T-helper 2 cell treated with Interferon-gamma antibody and Interleukin-4, amounts not matched to agents 100 ng/mL and 5 ng/mL, for 36 hours (primary cell): ENCODE data around the gene NRP1. TPM values are rescaled to one million over a fixed set of nuclear protein-coding genes. Genes with fewer than 3 reads are reported as not detected.

Experiments
- intact Hi-C: fragments of 100-400 bp; cut with micrococcal nuclease; formaldehyde crosslinking; loops from one replicate; pipeline ENCODE4 v1.15.1; 2023
- total RNA-seq: library from RNA; stranded (reverse); gene quantifications from 2 replicates; pipeline ENCODE4 v1.2.3, GENCODE V29; 2022

Gene NRP1
- total RNA-seq, 1 donor from 2014 or later: 2.4 TPM

- intact Hi-C loops: no loop called here
Observed at GRCh38 chr10:33216661-33217427, 117.6 kb downstream of the NRP1 start.

GRCh38 chr10:33215635-33216034 lies 118.8 kb downstream of the NRP1 start:
- intact Hi-C loops: no loop called here

GRCh38 chr10:33215154-33215553 lies 119.3 kb downstream of the NRP1 start:
- intact Hi-C loops: no loop called here

DNA sequence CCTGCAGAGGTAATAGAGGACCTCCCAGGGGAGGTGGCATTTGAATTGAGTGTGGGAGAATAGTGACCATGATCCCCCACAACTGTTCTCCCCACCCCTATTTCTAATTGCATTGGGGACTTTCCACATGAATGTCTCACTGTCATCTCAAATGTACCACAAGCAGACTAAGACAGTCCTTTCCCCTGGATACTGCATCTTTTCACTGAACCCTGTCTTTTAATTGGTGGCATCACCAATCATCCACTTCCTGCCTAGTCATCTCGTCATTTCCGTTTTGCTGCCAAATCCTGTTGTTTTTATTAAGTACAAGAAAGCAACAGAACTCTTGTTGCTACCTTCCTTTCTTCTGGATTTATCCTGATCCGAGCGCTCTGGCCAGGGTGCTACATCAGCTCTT lies 120.3 kb downstream of the NRP1 start:
- intact Hi-C loops: loop anchor here (5.0 kb wide), 1 partner anchor 33 kb away; no protein-coding TSS in a partner anchor

DNA sequence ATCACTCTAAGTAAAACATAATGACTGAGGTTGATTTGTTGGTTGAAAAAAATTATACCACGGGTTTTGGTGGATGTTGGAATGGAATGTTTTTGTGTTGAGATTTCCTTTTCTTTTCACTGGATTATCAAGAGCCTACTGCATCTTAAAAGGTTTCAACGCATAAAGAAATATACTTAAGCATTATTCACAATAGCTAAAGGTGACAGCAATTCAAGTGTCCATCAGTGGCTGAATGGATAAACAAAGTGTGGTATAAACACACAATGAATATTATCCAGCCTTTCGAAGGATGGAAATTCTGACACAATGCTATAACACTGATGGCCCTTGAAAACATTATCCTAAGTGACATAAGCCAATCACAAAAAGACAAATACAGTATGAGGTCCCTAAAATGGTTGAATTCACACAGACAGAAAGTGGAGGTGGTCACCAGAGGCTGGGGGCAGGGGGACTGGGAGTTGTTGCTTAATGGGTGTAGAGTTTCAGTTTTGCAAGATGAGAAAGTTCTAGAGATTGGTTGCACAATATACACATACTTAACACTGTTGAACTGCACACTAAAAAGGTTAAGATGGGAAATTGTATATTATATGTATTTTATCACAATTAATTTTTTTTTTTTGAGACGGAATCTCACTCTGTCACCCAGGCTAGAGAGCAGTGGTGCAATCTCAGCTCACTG lies 122.3 kb downstream of the NRP1 start:
- intact Hi-C loops: loop anchor here (5.0 kb wide), 1 partner anchor 35 kb away; no protein-coding TSS in a partner anchor

GRCh38 chr10:33211106-33211878 lies 123.2 kb downstream of the NRP1 start:
- intact Hi-C loops: loop anchor here (5.0 kb wide), 1 partner anchor 36 kb away; no protein-coding TSS in a partner anchor

- intact Hi-C loops: loop anchor here (5.0 kb wide), 1 partner anchor 37 kb away; no protein-coding TSS in a partner anchor
Observed at GRCh38 chr10:33209802-33210201, 124.7 kb downstream of the NRP1 start.

DNA sequence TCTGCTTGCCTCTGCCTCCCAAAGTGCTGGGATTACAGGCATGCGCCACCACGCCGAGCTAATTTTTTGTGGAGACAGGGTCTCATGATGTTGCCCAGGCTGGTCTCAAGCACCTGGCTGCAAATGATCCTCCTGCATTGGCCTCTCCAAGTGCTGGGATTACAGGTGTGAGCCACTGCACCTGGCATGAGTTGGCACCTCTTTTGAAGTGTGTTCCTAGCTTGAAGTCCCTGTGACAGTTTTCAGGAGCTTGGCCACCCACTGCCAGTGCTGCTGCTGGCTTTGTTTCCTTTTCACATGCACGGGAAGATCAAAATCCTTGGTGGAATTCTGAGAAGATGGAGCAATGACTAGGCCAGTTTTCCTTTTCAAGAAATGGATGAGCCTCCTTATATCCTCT lies 126.3 kb downstream of the NRP1 start:
- intact Hi-C loops: no loop called here

GRCh38 chr10:33204031-33204430 lies 130.4 kb downstream of the NRP1 start:
- intact Hi-C loops: no loop called here

DNA sequence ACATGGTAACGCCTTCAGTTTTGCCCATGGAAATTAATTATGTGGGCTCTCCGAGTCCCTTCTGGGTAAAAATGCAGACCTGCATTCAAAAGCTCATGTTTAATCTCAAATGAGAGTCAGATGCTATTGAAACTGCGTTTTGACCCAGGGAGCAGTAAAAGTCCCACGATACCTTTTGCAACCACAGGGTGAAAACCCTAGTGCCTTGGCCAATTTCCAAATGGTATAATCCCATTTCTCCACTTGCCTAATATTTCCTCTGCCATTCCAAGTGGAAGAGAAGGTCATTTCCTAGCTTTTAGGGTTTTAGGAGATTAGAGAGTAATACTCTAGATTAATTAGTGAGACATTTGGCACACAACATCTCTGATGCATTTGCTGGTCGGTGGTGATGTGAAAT lies 132.5 kb downstream of the NRP1 start:
- intact Hi-C loops: no loop called here

DNA sequence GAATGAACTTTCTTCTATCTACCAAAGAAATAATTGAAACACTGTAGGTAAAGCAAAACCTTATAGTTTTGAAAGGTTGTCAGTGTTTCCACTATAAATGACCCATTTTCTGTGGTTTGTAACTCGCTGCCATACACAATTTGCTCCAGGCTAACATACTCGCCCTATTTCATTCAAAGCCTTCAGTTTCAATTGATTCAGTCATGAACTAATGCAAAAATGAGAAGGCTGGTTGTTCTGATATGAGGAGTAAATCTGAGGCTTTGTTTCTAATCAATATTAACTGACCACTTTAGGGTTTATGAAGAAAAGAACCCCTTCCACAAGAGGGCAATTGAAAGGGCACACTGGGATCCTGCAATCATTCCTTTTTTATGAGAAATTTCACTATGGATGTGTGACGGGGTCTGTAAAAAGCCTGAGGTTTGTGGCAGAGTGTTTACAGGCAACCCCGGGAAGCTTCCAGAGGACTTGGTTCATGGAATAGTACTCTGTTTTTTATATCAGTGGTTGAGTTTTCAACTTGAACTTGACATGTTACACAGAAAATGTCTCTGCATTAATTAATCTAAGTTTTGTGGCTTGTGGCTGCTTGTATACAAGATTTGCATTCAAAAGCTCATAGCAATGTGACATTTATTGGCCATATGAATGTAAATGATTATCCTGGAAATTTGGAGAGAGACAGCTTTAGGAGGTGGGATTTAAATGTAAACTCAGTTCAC lies 133.2 kb downstream of the NRP1 start:
- intact Hi-C loops: no loop called here

GRCh38 chr10:33199731-33200232 lies 134.7 kb downstream of the NRP1 start:
- intact Hi-C loops: no loop called here

DNA sequence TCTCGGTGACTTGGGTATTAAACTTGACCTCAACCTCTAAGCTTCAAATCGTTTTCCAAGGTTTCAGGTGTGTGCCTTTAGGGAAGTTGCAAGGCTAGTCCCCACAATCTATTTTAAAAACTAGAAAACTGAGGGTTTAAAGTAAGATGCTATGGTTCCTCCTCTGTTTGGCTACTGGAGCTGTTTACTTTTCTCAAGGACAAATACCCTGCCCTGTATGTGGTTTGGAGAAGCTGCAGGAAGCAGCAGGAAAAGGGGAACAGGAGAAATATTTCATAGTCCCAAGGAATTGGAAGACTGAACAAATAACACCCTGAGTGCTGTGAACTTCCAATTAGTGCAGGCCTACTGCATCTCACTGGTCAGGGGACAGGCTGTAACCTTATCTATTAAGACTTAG lies 135.9 kb downstream of the NRP1 start:
- intact Hi-C loops: no loop called here

DNA sequence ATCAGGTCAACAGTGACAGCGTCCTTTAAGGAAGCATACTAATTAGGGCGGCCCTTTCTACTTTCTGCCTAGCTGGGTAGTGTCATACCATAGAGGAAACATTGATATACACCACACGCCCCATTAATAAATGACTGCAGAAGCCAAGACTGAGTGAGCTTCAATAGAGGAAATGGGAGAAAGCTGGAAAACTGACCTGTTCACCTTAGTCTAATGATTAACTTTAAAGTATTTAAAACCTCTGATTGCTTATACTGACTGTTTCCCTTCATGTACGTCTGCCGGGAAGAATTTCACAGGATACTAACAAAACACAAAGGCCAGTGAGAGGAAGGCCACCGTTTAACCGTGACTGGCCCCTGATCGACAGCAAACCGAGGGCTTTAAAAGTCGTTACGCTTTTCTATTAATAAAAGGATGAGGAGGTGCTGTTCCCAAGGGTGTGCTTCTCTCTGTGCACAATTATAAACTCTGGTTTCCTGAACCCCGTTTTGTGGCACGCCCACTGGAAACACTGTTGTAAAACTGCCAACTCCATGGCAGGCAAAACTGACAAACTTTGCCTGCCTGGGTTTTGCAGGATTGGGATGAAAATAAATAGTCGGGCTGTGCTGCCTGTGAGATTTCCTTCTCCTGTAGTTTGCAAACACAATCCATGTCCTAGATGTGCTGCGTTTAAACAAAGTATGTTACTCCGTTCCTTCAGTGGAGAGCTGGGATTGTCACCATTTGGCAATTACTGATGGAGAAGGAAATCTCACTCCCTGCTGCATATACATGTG lies 137.6 kb downstream of the NRP1 start:
- intact Hi-C loops: no loop called here

GRCh38 chr10:33196377-33196706 lies 138.1 kb downstream of the NRP1 start:
- intact Hi-C loops: no loop called here

DNA sequence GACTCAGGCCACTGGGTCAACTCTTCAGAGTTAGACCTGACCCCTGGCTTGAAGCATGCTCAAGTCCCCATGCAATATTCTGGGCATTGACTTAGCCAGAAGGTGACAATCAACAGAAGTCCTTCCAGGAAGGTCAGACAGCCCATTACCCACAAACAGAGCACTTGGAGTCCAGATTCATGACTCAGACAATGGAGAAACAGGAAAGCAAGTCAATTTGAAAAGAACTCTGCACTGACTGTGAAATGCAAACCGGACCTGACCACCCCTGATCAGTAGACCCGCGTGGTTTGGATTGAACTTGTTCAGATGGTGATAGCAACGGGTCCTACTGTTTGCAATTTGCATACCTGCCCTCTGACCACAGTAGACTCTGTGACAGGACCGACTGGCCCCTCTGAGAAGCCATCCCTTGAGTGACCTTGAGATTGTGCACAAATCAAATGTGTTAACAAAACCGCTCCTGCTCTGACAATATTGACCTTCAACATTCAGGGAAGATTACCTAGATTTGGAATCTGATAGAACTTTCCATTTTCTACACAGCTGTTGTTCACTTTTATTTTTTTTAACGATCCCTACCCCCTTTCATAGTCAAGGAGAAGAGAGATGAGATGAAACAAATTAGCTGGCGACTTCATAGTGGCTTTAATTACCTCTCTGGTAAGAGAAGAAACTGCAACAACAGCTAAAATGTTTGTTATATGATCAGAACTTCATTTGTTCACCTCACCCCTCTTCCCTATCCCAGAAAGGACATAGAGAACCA lies 138.7 kb downstream of the NRP1 start:
- intact Hi-C loops: no loop called here

DNA sequence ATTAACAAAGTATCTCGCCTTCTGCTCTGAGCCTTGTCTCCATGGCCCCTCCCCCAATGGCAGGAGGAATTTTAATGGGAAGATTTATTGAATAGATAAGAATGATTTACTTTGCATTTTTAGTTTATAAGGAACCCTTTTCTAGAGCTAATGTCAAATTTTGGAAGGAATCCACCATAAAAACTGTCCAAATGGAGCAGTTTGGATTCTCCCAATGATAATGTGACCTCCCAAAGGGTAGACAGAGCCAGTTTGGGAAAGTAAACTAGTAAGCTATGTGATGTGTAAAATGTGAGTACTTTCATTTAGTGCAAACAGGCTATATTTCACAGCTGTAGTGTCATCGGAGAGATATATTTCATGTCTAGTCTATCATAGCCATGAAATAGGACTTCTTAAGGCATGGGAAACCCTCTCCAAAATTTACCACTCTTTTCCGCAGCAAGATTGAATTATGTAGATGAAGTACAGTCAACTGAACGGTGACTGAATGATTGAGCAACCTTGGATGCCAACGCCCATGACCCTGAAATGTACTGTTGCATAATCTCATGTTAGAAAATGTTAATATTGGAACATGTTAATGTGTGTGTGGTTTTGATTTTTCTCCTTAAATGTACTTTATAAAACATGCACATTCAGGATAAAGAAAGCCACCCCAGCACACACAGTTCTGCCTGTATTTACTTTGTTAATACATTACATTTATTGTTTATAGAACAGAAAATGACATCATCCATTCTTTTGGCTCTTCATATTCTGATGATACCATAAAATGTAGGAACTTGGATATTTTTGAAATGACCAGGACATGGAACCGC lies 140.6 kb downstream of the NRP1 start:
- intact Hi-C loops: loop anchor here (1.0 kb wide), 2 partner anchors 136 to 1444 kb away; no protein-coding TSS in a partner anchor

GRCh38 chr10:33193057-33193700 lies 141.3 kb downstream of the NRP1 start:
- intact Hi-C loops: loop anchor here (1.0 kb wide), 2 partner anchors 137 to 1445 kb away; no protein-coding TSS in a partner anchor
